DND-41 (cell line): ENCODE measurements around the gene MGAT4B.

ENCODE experiments used
- ATAC-seq: fragments of 200-7000 bp; cut with Tn5 transposase; 3 replicates; pipeline ENCODE4 v1.9.1; 2021; ENCODE audit warnings: low read depth; ENCODE audit not compliant: insufficient read depth
- DNase-seq: peaks from one replicate; pipeline ENCODE4 v3.0.0-alpha.2; 2020
- H2AFZ ChIP-seq: 2 replicates; pipeline ENCODE4 v1.6.0; 2012; ENCODE audit warnings: low read depth, low read length
- H3K27ac ChIP-seq: 2 replicates; pipeline ENCODE4 v1.5.1; 2012; ENCODE audit warnings: low read length, inconsistent platforms
- H3K27me3 ChIP-seq: fragments of 200-600 bp; sonication (generic); 2 replicates; pipeline ENCODE4 v1.6.0; 2012; ENCODE audit warnings: low read length, mild to moderate bottlenecking, inconsistent platforms; ENCODE audit not compliant: insufficient read depth, poor library complexity
- H3K36me3 ChIP-seq: 2 replicates; pipeline ENCODE4 v1.5.1; 2012; ENCODE audit warnings: low read length, inconsistent platforms; ENCODE audit not compliant: insufficient read depth
- H3K4me1 ChIP-seq: 2 replicates; pipeline ENCODE4 v1.5.1; 2012; ENCODE audit warnings: mild to moderate bottlenecking, low read length; ENCODE audit not compliant: insufficient read depth
- H3K4me2 ChIP-seq: 2 replicates; pipeline ENCODE4 v1.6.0; 2012; ENCODE audit warnings: mild to moderate bottlenecking, moderate library complexity, low read length, inconsistent platforms; ENCODE audit not compliant: insufficient read depth
- H3K4me3 ChIP-seq, 2 experiments: fragments of 200-600 bp in 1 of 2; shearing (Covaris generic) in 1 of 2; 2 replicates each; pipeline ENCODE4 v1.5.1; 2012 to 2016; ENCODE audit warnings: inconsistent platforms in 2 of 2, low read length in 2 of 2, mild to moderate bottlenecking in 2 of 2, low read depth in 1 of 2, moderate library complexity in 1 of 2
- H3K79me2 ChIP-seq: 2 replicates; pipeline ENCODE4 v1.6.0; 2012; ENCODE audit warnings: low read length, inconsistent platforms; ENCODE audit not compliant: insufficient read depth
- H3K9ac ChIP-seq: 2 replicates; pipeline ENCODE4 v1.6.0; 2012; ENCODE audit warnings: low read depth, mild to moderate bottlenecking, inconsistent platforms, low read length, moderate library complexity
- H3K9me3 ChIP-seq: 2 replicates; pipeline ENCODE4 v1.5.1; 2012; ENCODE audit warnings: low read length, moderate library complexity, mild to moderate bottlenecking, inconsistent platforms; ENCODE audit not compliant: insufficient read depth, severe bottlenecking
- H4K20me1 ChIP-seq: 2 replicates; pipeline ENCODE4 v1.6.0; 2012; ENCODE audit warnings: low read length; ENCODE audit not compliant: insufficient read depth
- CTCF ChIP-seq: IDR thresholded peaks from 2 replicates; pipeline ENCODE4 v1.5.1; 2012; ENCODE audit warnings: borderline replicate concordance, low read length, moderate library complexity, mild to moderate bottlenecking; ENCODE audit not compliant: poor library complexity, severe bottlenecking; ENCODE audit errors: extremely low read depth
- EZH2 ChIP-seq: IDR thresholded peaks from 3 replicates; pipeline ENCODE4 v1.6.1; 2012; ENCODE audit warnings: borderline replicate concordance, low read depth, mild to moderate bottlenecking, moderate library complexity, low read length, inconsistent platforms; ENCODE audit not compliant: severe bottlenecking

Gene MGAT4B

GRCh38 chr5:179805070-179805528 lies 1.6 kb downstream of the MGAT4B start:
- Histone ChIP-seq H4K20me1 (peaks cover 24% of the 10 kb centered on the region), H3K4me3 (peak overlapping the region in 1 of 2 experiments; percentile 90; a peak in 2 of 4 replicates), H3K9me3 (no peaks in the 10 kb centered on the region), H3K27me3 (no peaks in the 10 kb centered on the region), H3K9ac (peak overlapping the region; percentile 72; the same call in 1 of the 2 replicates), H3K4me2 (peak overlapping the region; percentile 95), H3K4me1 (peaks cover 45% of the 10 kb centered on the region), H3K27ac (no peak overlapping the region), H3K36me3 (peaks cover 12% of the 10 kb centered on the region; the same call in 1 of the 2 replicates), H2AFZ (no peak overlapping the region), H3K79me2 (peaks cover 22% of the 10 kb centered on the region)
- no peak for DNase-seq
- ATAC-seq: no peak
- TF ChIP-seq EZH2: no peak
- TF ChIP-seq CTCF: no peak

GRCh38 chr5:179804555-179804947 lies 2.1 kb downstream of the MGAT4B start:
- Histone ChIP-seq H3K4me2 (peak overlapping the region; percentile 95), H3K79me2 (peaks cover 22% of the 10 kb centered on the region), H3K27me3 (no peaks in the 10 kb centered on the region), H3K9me3 (no peaks in the 10 kb centered on the region), H3K4me3 (no peak overlapping the region), H3K36me3 (peaks cover 18% of the 10 kb centered on the region), H3K4me1 (peaks cover 45% of the 10 kb centered on the region), H3K27ac (no peak overlapping the region), H4K20me1 (peaks cover 24% of the 10 kb centered on the region), H3K9ac (peak overlapping the region; percentile 72; the same call in 1 of the 2 replicates), H2AFZ (no peak overlapping the region)
- DNase-seq (no peak), ATAC-seq (no peak)
- TF ChIP-seq EZH2 (no peak), CTCF (no peak)

GRCh38 chr5:179803651-179804554 lies 2.8 kb downstream of the MGAT4B start:
- ATAC-seq: peak; percentile 52
- no peaks in the 10 kb centered on the region for H3K27me3 ChIP-seq
- peaks cover 22% of the 10 kb centered on the region for H3K79me2 ChIP-seq
- peak; percentile 65 for DNase-seq
- peaks cover 24% of the 10 kb centered on the region for H3K36me3 ChIP-seq
- peak overlapping the region; percentile 95 for H3K4me2 ChIP-seq
- no peak overlapping the region for H3K4me3 ChIP-seq
- TF ChIP-seq CTCF: no peak
- TF ChIP-seq EZH2: no peak
- peaks cover 24% of the 10 kb centered on the region for H4K20me1 ChIP-seq
- H3K27ac ChIP-seq: peak overlapping the region; percentile 50; the same call in 1 of the 2 replicates
- no peak overlapping the region for H2AFZ ChIP-seq
- H3K4me1 ChIP-seq: peaks cover 45% of the 10 kb centered on the region
- no peaks in the 10 kb centered on the region for H3K9me3 ChIP-seq
- H3K9ac ChIP-seq: peak overlapping the region; percentile 18; the same call in 1 of the 2 replicates
